Activated CD8-positive, alpha-beta memory T cell treated with anti-CD3 and anti-CD28 coated beads for 1 hour (primary cell): ENCODE results near the gene P2RY11.

Experiments used
- DNase-seq, 2 donors: peaks; one replicate each; pipeline ENCODE4 v3.0.0-alpha.2; 2020; ENCODE audit warnings: low read depth in 1 of 2; ENCODE audit errors: extremely low read depth in 1 of 2

The P2RY11 gene

DNA sequence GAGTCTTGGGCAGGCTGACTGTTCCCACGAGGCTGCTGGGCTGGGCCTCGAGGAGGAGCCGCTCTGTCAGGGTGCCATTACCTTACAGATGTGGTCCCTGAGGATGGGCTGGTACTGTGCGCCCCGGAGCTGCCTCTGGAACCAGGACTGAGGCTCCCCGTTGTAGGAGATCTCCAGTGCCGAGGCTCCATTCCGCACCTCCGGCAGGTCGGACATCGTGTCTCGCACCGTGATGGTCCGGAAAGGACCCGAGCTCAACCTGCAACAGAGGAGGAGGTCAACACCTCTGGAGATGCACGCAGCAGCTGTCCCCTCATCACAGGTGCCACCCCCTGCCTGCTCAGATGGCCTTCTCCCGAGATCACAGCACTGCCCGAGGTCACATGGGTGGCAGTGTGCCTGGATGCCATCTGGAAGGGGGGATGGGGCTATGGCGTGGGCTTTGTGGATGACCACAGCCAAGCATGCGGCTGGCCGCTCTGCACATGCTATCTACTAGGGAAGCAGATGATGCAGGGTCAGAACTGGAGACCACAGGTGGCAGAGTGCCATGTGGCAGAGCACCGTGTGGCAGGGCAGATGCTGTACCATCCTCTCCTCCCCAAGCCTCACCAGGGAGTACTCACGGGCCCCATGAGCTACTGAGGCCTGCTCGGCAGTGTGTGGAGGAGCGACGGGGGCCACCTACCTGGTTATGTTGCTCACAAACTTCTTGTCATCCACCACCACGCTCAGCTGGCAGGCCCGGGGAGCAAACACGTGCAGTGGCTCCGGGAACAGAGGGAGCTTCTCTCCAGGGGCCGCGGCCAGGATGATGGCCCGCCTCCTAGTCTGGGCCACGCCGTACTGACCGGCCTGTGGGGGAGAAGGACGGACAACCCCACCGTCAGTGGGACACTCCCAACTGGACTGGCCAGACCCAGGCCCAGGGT lies 26.5 kb downstream of the P2RY11 start:
- no peak for DNase-seq

DNA sequence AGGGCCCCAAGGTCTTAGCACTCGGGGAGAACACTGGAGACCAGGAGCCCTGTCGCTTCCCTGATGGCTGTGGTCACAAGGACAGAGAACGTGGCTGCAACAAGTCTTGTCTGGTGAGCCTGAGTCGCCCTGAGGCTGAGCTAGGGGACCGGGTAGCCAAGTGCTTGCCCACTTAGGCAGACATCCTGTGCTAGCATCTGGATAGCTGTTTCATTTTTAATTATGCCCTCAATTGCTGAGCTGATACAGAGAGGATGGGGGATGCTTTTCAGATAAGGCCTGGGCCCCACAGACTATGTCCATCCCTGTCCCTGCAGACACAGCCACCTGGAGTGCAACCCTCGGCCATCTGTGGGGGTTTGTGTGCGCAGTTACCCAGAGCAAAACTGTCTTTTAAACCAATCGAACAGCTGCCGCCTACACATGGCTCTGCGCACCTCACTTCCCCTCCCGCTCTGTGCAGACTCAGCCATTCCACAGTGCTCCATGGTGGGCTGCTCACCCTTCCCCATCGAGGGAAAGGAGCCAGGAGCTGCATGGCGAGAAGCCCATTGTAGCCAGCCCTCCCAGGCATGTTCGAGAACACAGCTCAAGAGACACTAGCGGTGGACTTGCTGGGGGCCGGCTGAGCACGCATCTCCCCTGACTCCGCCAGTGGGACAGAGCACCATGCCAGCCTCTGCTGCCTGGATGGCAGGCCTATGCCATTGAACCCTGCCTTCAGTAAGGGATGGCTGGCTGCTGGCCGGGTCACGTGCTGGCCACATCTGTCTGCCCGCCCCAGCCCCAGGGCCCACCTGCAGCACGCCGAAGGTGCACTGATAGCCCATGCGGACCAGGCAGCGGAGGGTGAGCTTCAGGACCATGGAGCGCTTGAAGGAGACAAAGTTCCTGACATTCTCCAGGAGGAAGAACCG lies 27.6 kb downstream of the P2RY11 start:
- DNase-seq, result no peak

DNA sequence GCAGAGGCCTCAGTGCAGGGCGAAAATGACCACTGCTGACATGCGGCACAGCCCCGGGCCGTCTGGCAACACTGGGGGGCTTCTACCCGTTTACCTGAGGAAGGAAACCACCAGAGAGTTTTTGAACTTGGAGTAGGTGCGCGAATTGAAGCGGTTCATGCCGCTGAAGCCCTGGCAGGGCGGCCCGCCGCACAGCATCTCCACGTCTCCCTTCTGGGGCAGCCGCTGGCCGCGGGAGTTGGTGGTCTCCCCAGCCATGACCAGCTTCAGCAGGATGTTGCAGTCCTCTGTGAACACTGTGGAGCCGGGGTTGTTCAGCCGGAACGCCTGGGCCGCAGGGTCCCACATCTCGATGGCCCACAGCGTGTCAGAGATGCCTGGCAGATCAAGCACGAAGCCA lies 28.5 kb downstream of the P2RY11 start:
- no peak for DNase-seq

DNA sequence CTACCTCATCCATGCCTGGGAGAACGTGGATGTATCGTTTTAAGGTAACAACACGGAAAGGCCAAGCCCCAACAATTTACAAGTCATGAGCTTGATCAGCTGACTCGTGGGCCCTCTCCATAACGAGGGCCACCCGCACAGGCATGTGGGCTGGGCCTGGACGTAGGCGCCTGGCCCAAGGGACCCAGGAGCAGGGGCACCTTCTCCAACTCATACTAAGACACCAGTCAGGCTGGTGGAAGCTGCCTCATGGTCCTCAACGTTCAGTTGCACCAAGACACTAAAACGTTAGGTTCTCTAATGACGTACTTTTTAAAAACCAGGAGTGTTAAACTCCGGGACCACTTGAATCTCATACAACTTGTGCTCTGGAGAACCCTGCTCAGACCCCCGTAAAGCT lies 30.0 kb downstream of the P2RY11 start:
- DNase-seq, result no peak

DNA sequence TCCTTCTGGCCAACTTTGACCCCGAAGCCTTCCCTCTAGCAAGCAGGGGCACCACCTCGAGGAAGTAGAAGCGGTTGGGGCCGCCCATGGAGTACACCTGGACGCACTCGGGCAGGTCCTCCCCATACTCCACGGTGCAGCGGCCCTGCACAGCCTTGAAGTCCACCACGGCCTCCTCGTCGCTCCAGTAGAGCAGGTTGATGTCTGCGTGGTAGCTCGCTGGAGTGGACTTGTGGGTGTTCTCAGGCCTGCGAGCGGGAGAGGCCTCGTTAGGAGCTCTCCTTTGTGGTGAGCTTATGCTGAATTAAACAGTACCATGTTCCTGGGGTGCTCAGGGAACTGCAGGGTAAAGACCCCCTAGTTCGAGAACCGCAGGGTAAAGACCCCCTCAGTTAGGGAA lies 30.5 kb downstream of the P2RY11 start:
- DNase-seq, result no peak

DNA sequence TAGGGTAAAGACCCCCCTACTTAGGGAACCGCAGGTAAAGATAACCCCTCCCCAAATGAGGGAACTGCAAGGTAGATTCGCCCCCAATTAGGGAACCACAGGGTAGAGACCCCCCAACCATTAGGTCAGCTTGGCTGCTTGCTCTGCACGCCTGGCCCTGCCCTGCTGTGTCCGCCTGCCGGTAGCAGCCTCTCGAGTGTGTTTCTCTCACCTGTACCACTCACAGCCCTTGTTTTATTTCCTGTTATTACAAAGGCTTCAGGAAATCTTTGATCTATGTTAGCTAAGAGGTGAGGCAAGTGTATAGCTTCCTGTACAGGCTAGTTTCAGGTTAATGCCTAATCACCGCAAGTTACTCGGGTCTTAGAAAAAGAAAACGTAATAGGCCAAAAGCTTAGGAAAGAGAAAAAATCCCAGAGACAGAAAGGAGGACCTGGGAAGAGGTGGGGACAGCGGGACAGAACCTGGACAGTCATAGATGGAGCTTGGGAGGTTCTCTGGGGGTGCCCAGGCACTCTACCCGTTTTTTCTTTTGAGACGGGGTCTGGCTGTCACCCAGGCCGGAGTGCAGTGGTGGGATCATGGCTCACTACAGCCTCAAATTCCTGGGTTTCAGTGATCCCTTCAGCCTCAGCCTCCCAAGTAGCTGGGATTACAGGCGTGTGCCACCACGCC lies 31.3 kb downstream of the P2RY11 start:
- DNase-seq, result peak; percentile 8 to 11

DNA sequence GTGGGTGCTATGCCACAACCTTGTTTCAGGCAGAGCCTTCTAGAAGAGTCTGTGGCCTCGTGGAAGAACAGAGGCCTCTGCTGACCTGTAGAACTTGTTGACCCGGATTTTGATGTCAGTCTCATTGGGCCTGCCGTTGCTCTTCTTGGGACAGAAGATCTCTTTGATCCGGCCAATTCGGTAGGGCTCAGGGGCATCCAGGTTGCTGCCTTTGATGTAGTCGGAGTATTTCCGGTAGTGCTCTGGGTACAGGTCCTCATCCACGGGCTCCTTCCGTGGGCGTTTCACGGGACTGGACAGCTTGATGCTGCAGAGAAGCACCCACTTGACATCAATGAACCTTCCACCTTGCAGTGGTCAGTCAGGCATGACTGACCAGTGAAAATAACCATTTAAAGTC lies 32.2 kb downstream of the P2RY11 start:
- no peak for DNase-seq

DNA sequence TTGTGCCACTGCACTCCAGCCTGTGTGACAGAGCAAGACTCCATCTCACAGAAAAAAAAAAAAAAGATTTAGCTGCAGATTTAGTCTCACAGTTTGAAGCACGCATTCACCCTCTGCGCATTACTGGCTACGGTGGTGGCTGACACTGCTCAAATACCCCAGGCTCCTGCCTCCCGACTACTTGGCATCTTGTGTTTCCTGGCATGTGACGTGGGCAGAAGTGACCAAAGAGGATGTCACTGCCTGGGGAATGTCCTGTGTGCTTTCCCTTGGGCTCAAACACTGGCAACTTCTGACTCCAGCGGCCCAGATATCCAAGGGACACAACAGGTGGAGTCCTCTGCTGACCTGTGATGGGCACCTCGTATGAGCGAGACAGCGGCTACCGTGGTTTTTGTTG lies 32.9 kb downstream of the P2RY11 start:
- DNase-seq, result no peak

DNA sequence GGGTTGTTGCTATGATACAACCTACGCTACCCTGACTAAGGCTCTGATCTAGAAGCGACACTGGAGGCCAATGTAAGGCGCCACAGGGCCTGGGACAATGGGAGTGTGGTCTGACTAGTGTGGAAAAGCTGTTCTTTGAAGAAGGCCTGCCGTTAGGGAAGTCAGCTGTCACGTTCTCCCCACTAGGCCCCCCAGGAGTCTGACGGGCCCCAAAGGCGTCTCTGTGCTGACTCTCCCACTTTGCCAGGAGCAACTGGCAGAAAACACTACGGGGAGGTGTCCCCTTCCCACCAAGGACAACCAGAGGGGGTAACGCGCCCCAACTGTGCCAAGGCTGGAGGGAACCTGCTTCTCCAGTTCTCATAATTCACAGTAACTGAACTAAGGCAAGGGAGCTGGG lies 33.5 kb downstream of the P2RY11 start:
- DNase-seq, result no peak

DNA sequence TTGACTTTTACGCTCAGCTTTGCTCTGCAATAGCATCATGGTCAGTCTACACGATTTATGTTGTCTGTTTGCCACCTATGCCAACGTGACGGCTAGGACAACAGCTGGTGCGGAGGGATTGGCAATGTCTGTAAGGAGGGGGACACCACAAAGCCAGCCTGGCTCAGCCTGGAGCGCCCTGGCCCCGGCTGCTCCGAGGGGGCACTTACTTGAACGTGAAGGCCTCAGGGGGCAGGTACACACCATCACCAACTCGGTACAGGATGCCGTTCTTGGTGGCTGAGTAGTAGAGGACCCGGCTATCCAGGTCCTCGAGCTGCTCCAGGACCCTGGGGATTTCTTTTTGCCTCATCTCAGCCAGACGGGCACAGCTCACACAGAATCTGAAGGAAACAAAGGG lies 34.6 kb downstream of the P2RY11 start:
- DNase-seq, result no peak

DNA sequence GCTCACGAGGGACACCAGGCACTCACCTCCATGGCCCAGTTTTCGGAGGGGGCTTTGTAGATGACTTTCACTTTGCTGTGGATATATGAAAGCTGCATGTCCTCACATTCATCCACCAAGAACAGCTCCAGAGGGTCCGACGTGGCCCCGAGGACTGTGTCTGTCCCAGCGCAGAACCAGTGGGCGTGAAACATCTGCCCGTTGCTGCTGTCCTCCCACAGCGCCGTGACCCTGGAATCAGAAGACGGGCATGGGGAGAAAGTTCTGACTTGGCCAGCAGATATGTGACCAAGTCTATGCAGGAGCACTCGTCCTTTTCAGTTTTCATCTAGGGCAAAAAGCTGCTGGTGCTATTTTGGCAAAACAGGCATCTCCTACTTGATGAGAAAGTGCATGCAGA lies 37.9 kb downstream of the P2RY11 start:
- DNase-seq, result no peak

DNA sequence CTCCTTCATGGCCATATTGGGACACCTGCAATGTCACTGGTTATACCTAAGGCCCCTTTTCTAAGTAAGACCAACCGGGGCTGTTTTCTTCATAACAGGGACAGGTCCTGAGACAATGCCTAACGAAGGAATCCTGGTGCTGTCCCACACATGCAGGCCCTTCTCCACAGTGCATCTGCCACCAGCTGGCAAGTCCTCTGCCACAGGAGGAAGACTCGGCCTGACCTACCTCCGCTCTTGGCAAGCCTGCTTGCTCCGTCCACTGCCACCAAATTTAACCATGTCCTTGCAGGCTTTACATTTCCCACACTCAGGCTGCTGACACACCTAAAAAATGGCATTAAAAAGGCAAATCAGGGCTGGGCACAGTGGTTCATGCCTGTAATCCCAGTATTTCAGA lies 40.0 kb downstream of the P2RY11 start:
- no peak for DNase-seq

DNA sequence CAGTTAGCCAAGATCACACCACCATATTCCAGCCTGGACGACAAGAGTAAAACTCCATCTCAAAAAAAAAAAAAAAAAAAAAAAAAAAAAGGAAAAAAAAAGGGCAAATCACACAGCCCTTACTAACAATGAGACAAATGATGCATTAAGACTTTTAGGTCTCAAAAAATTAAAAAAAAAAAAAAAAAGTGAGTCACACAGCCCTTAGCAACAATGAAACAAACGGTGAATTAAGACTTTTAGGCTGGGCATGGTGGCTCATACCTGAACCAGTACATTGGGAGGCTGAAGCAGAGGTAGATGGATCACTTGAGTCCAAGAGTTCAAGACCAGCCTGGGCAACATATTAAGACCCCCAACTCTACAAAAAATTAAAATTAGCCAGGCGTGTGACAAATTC lies 40.6 kb downstream of the P2RY11 start:
- no peak for DNase-seq

DNA sequence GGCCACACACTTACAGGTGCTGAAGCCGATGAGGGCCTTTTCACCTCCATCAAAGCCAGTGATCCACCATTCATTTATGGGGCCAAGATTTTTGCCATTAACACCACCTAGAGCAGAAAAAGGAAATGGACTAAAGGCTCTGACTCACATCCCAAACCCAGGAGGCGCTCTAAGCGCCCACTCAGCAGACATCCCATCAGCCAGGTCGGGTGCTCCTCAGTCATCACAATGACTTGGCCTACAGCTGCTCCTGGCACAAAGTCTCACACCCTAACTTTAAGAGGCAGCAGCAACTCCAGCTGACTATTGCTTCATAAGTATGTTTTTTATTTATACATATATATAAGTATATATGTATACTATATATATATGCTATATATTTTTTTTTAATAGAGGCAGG lies 44.3 kb downstream of the P2RY11 start:
- DNase-seq, result no peak

DNA sequence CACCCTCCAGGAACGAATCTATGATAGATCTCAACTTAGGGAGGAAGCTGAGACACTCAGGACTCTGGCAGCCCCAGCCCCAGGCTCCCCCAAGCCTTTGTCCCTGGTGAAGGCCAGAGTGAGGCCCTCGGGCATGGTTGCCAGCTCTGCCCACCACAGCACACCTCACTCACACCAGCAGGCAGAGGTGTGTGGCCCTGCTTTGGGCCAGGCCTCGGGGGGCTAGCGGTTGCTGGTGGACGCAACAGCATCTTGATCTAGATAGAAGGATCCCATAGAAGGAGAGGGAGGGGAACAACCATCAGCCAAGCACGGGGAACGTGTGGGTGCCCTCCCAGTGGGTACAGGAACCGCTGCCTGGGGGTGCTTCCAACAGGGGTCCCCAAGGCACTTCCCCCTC lies 46.6 kb downstream of the P2RY11 start:
- no peak for DNase-seq

DNA sequence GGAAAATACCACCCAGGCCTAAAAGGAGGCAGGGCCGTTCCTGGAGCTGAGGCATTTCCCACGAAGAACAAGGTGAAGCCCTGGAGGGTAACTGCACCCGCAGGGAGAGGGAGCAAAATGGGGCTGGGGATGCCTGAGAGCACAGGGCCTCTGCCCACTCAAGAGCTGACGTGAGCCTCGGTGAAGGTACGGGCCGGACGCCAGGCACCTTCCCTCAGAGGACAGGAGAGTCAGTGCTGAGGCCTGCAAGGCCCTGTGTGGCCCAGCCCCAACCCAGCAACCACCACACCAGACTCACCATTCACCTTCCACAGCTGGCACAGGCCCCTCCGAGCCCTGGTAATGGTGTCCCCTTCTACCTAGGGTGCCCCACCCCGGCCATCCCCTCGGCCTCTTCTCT lies 47.0 kb downstream of the P2RY11 start:
- no peak for DNase-seq

DNA sequence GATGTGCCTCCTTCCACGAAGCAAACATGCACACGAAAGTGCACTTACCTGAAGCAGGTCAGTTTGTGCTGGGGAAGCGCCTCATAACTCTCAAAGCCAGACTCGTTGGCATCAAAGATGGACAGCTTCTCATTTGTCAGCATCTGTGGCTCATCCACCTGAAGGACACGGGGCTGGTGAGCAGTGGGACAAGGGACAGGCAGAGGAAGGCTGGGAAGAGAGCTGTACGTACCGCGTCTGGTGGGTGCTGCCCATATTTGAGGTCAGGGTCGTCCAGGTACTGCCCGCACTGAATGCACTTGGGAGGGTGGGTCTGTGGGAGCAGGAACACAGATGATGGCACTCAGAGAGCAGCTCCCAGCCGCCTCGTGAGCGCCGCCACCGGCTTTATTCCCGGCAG lies 48.1 kb downstream of the P2RY11 start:
- DNase-seq, result no peak

DNA sequence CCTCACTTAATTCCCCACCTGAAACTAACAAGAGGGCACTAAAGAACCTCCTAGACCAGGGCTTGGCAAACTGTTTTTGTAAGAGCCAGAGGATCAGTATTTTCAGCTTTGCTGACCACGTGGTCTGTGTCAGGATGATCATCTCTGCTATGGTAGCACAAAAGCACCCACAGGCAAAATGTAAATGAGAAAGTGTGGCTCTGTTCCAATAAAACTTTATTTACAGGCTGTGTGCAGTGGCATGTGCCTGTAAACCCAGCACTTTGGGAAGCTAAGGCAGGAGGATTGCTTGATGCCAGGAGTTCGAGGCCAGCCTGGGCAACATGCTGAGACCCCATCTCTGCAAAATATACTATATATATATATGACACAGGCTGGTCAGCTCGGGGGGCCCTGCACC lies 52.0 kb downstream of the P2RY11 start:
- no peak for DNase-seq
